HepG2 (cell line): ENCODE measurements around the gene OVOL2. TPM values are rescaled to one million over a fixed set of nuclear protein-coding genes. Genes with fewer than 3 reads are reported as not detected.
A peak's percentile ranks its signal among the peaks of the same experiment; 100 is the strongest.
"Not testable (repeated sequence)": the region's sequence is repeated elsewhere in the genome, so short reads cannot be mapped to it uniquely, and the experiment has no call there.

ENCODE experiments used
- ATAC-seq: fragments of 200-7000 bp; cut with Tn5 transposase; 3 replicates; pipeline ENCODE4 v1.9.1; 2020; ENCODE audit warnings: mild to moderate bottlenecking, moderate library complexity
- BruUV-seq: library from RNA; stranded (reverse); fragments of 400-500 nt; replicated peaks from 2 replicates; lab custom pipeline; 2021; lab: Mats Ljungman, UMichigan
- CTCF ChIA-PET: fragments of 300-600 bp; formaldehyde crosslinking; extraction: SDS; loops from one replicate; lab custom pipeline; 2021; ENCODE audit warnings: low total read pairs, inconsistent platforms, low intra/inter-chr PET ratio; lab: Yijun Ruan, JAX
- POLR2A ChIA-PET: fragments of 350-600 bp; sonication (Branson Sonifier 250); formaldehyde crosslinking; loops from one replicate; lab custom pipeline; 2020; ENCODE audit warnings: antibody characterized with exemption, inconsistent platforms; lab: Yijun Ruan, JAX
- DNase-seq: peaks from one replicate; pipeline ENCODE4 v3.0.0-alpha.2; 2015; ENCODE audit warnings: low spot score
- FAIRE-seq: peaks from 3 replicates; lab custom pipeline; 2011; peaks lifted over from hg19 to GRCh38; lab: Jason Lieb, UNC
- H2AFZ ChIP-seq: one replicate; pipeline ENCODE4 v1.6.1; 2011; ENCODE audit warnings: low read length, inconsistent platforms
- H3K27ac ChIP-seq: fragments of 300-600 bp; 3 replicates; pipeline ENCODE4 v1.8.0; 2011; ENCODE audit warnings: mixed run types, mild to moderate bottlenecking, mixed read lengths, low read length, inconsistent platforms; ENCODE audit not compliant: insufficient read depth; ENCODE audit errors: extremely low read length
- H3K27me3 ChIP-seq, 2 experiments: fragments of 200-600 bp in 1 of 2; 2 replicates in 1 of 2; 3 replicates in 1 of 2; pipeline versions ENCODE4 v1.6.0 to v1.8.0; 2011; ENCODE audit warnings: low read length in 2 of 2, mild to moderate bottlenecking in 2 of 2, moderate library complexity in 2 of 2, inconsistent platforms in 1 of 2; ENCODE audit not compliant: insufficient read depth in 2 of 2, control insufficient read depth in 1 of 2
- H3K36me3 ChIP-seq, 2 experiments: fragments of 200-600 bp in 1 of 2; replicated peaks in 1 of 2; 2 replicates in 1 of 2; 3 replicates in 1 of 2; pipeline versions ENCODE4 v1.5.1 to v1.8.0; 2011; ENCODE audit warnings: low read length in 2 of 2, inconsistent platforms in 1 of 2; ENCODE audit not compliant: insufficient read depth in 2 of 2, control insufficient read depth in 1 of 2
- H3K4me1 ChIP-seq: 2 replicates; pipeline ENCODE4 v1.5.1; 2012; ENCODE audit warnings: low read length, inconsistent platforms; ENCODE audit not compliant: insufficient read depth
- H3K4me2 ChIP-seq: 2 replicates; pipeline ENCODE4 v1.6.0; 2011; ENCODE audit warnings: low read depth, low read length, inconsistent platforms
- H3K4me3 ChIP-seq, 3 experiments: fragments of 200-600 bp in 1 of 3; sonication (generic), shearing (Covaris generic) in 1 of 3; replicated peaks in 1 of 3; 2 replicates each; pipeline ENCODE4 v1.5.1; 2011 to 2016; ENCODE audit warnings: low read length in 3 of 3, inconsistent platforms in 2 of 3, low read depth in 2 of 3, mild to moderate bottlenecking in 2 of 3, control low read depth in 1 of 3, mixed read lengths in 1 of 3; ENCODE audit not compliant: insufficient read depth in 1 of 3
- H3K79me2 ChIP-seq: one replicate; pipeline ENCODE4 v1.6.1; 2011; ENCODE audit warnings: low read length, inconsistent platforms; ENCODE audit not compliant: insufficient read depth
- H3K9ac ChIP-seq: 2 replicates; pipeline ENCODE4 v1.6.0; 2011; ENCODE audit warnings: mild to moderate bottlenecking, low read depth, low read length, inconsistent platforms; ENCODE audit not compliant: insufficient read depth
- H3K9me3 ChIP-seq: 2 replicates; pipeline ENCODE4 v1.5.1; 2012; ENCODE audit warnings: mild to moderate bottlenecking, low read length
- H4K20me1 ChIP-seq: 2 replicates; pipeline ENCODE4 v1.6.0; 2011; ENCODE audit warnings: inconsistent platforms, mild to moderate bottlenecking, low read length, moderate library complexity; ENCODE audit not compliant: insufficient read depth
- JUN ChIP-seq: sonication (generic); formaldehyde crosslinking; IDR thresholded peaks from 2 replicates; pipeline ENCODE4 v1.4.0; 2020; ENCODE audit warnings: mild to moderate bottlenecking, missing genetic modification reagents
- ZFP1 ChIP-seq: IDR thresholded peaks from 2 replicates; pipeline ENCODE4 v1.6.1; 2016
- ZMYM3 ChIP-seq: sonication (generic); formaldehyde crosslinking; IDR thresholded peaks from 2 replicates; pipeline ENCODE4 v1.5.1; 2020; ENCODE audit warnings: mild to moderate bottlenecking, missing genetic modification reagents
- WGBS: methylation state at CpG from one replicate; pipeline ENCODE4 v1.1.6; 2017; ENCODE audit warnings: low lambda C conversion rate; 5-methylcytosine and 5-hydroxymethylcytosine counted together
- in situ Hi-C: cut with HindIII; loops from 2 replicates; pipeline ENCODE4 v1.10.0; 2017; ENCODE audit warnings: low pct_unique_long_range_greater_than_20kb; ENCODE audit not compliant: extremely low pct_ligation_motif_present
- intact Hi-C: fragments of 100-400 bp; cut with micrococcal nuclease; formaldehyde crosslinking; loops from one replicate; pipeline ENCODE4 v1.10.0; 2022; ENCODE audit not compliant: unreplicated experiment
- polyA plus RNA-seq, 8 experiments: library from polyadenylated mRNA; depleted of rRNA in 3 of 8; stranded (reverse) in 7 of 8; unstranded in 1 of 8; fragments of >200 nt; fragmentation: Illumina TruSeq in 4 of 8; extraction: Trizol in 4 of 8; gene quantifications; 2 replicates each; pipeline versions ENCODE4 v1.2.1 to v1.2.3, GENCODE V29; 2011 to 2016; ENCODE audit warnings: low read depth in 4 of 8, missing spikeins in 1 of 8, mixed read lengths in 1 of 8; ENCODE audit not compliant: insufficient read depth in 1 of 8
- total RNA-seq, 5 experiments: library from RNA; depleted of rRNA; stranded (reverse); fragments of >200 nt; fragmentation: Illumina TruSeq; extraction: Trizol; gene quantifications; 2 replicates each; pipeline ENCODE4 v1.2.3, GENCODE V29; 2016; ENCODE audit warnings: low read depth in 1 of 5
- TF ChIP-seq, protein P1 (sequence below): sonication (generic); formaldehyde crosslinking; IDR thresholded peaks from 2 replicates; pipeline ENCODE4 v1.5.0; 2020; ENCODE audit warnings: mild to moderate bottlenecking, missing genetic modification reagents, moderate library complexity
- TF ChIP-seq, protein P2 (sequence below): sonication (generic); formaldehyde crosslinking; IDR thresholded peaks from 2 replicates; pipeline ENCODE4 v1.5.0; 2020; ENCODE audit warnings: missing genetic modification reagents
- TF ChIP-seq, protein P3 (sequence below): sonication (generic); formaldehyde crosslinking; IDR thresholded peaks from 2 replicates; pipeline ENCODE4 v1.5.0; 2020; ENCODE audit warnings: mild to moderate bottlenecking, missing genetic modification reagents
- TF ChIP-seq, protein P4 (sequence below): sonication (generic); formaldehyde crosslinking; IDR thresholded peaks from 2 replicates; pipeline ENCODE4 v1.4.0; 2020; ENCODE audit warnings: mild to moderate bottlenecking, missing genetic modification reagents

The OVOL2 gene
- total and polyA plus RNA-seq, 2 of the 13 experiments (the other 11 are each of a cell fraction or from before 2014, with no cell fraction given), result 0.20 to 0.31 TPM

DNA sequence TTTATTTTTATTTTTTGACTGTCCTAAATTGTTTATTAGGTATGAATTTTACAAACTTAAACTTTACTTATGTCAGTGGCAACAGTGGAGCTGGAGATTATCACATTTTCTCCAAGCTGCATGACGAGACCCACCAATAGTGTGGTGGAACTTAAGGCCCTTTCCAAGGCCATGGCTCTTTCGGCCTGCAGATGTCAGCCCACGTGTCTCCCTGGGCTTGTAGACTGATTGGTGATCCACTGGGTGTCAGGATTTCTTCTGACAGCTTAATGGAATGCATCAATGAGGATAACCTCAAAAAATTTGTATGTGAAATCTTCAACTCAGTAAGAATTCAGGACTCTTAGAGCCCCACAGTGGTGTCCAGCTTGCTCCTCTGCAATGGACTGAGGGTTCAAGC is 32.3 kb upstream of the OVOL2 start (continued):
- TF ChIP-seq, protein P1, sequence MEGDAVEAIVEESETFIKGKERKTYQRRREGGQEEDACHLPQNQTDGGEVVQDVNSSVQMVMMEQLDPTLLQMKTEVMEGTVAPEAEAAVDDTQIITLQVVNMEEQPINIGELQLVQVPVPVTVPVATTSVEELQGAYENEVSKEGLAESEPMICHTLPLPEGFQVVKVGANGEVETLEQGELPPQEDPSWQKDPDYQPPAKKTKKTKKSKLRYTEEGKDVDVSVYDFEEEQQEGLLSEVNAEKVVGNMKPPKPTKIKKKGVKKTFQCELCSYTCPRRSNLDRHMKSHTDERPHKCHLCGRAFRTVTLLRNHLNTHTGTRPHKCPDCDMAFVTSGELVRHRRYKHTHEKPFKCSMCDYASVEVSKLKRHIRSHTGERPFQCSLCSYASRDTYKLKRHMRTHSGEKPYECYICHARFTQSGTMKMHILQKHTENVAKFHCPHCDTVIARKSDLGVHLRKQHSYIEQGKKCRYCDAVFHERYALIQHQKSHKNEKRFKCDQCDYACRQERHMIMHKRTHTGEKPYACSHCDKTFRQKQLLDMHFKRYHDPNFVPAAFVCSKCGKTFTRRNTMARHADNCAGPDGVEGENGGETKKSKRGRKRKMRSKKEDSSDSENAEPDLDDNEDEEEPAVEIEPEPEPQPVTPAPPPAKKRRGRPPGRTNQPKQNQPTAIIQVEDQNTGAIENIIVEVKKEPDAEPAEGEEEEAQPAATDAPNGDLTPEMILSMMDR (CRISPR knock-in tag), result peak; percentile 53
- TF ChIP-seq, protein P2, sequence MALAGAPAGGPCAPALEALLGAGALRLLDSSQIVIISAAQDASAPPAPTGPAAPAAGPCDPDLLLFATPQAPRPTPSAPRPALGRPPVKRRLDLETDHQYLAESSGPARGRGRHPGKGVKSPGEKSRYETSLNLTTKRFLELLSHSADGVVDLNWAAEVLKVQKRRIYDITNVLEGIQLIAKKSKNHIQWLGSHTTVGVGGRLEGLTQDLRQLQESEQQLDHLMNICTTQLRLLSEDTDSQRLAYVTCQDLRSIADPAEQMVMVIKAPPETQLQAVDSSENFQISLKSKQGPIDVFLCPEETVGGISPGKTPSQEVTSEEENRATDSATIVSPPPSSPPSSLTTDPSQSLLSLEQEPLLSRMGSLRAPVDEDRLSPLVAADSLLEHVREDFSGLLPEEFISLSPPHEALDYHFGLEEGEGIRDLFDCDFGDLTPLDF, result no peak
- TF ChIP-seq ZMYM3 (no peak), ZFP1 (CRISPR knock-in tag) (no peak), JUN (no peak)
- TF ChIP-seq, protein P3, sequence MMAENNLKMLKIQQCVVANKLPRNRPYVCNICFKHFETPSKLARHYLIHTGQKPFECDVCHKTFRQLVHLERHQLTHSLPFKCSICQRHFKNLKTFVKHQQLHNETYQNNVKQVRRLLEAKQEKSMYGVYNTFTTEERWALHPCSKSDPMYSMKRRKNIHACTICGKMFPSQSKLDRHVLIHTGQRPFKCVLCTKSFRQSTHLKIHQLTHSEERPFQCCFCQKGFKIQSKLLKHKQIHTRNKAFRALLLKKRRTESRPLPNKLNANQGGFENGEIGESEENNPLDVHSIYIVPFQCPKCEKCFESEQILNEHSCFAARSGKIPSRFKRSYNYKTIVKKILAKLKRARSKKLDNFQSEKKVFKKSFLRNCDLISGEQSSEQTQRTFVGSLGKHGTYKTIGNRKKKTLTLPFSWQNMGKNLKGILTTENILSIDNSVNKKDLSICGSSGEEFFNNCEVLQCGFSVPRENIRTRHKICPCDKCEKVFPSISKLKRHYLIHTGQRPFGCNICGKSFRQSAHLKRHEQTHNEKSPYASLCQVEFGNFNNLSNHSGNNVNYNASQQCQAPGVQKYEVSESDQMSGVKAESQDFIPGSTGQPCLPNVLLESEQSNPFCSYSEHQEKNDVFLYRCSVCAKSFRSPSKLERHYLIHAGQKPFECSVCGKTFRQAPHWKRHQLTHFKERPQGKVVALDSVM, result no peak
- TF ChIP-seq, protein P4, sequence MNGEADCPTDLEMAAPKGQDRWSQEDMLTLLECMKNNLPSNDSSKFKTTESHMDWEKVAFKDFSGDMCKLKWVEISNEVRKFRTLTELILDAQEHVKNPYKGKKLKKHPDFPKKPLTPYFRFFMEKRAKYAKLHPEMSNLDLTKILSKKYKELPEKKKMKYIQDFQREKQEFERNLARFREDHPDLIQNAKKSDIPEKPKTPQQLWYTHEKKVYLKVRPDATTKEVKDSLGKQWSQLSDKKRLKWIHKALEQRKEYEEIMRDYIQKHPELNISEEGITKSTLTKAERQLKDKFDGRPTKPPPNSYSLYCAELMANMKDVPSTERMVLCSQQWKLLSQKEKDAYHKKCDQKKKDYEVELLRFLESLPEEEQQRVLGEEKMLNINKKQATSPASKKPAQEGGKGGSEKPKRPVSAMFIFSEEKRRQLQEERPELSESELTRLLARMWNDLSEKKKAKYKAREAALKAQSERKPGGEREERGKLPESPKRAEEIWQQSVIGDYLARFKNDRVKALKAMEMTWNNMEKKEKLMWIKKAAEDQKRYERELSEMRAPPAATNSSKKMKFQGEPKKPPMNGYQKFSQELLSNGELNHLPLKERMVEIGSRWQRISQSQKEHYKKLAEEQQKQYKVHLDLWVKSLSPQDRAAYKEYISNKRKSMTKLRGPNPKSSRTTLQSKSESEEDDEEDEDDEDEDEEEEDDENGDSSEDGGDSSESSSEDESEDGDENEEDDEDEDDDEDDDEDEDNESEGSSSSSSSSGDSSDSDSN (CRISPR knock-in tag), result no peak
- TF ChIP-seq, all 625 proteins: peak for 3

DNA sequence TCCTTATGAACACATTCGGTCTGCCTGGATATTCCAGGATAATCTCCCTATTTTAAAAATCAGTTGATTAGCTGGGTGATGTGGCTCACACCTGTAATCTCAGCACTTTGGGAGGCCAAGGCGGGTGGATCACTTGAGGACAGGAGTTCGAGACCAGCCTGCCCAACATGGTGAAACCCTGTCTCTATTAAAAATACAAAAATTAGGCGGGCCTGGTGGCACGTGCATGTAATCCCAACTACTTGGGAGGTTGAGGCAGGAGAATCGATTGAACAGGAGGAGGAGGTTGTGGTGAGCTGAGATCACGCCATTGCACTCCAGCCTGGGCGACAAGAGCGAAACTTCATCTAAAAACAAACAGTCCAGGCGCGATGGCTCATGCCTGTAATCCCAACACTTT is 31.1 kb upstream of the OVOL2 start:
- H3K4me2 ChIP-seq, H2AFZ ChIP-seq, H3K4me3 ChIP-seq, POLR2A ChIA-PET, CTCF ChIA-PET, H3K9me3 ChIP-seq, FAIRE-seq, BruUV-seq, H3K79me2 ChIP-seq, H3K4me1 ChIP-seq, in situ Hi-C loops, ATAC-seq, H3K27ac ChIP-seq, H4K20me1 ChIP-seq, intact Hi-C loops, H3K9ac ChIP-seq, H3K36me3 ChIP-seq, DNase-seq: not testable (repeated sequence)
- H3K27me3 ChIP-seq, result peaks cover 0 to 25% of the 10 kb centered on the region in 2 experiments; a peak in 3 of 5 replicates
- WGBS, result 65% methylated on average over 11 of the region's 11 CpGs
